ENCODE measurements around the gene HOXC12.

DNA sequence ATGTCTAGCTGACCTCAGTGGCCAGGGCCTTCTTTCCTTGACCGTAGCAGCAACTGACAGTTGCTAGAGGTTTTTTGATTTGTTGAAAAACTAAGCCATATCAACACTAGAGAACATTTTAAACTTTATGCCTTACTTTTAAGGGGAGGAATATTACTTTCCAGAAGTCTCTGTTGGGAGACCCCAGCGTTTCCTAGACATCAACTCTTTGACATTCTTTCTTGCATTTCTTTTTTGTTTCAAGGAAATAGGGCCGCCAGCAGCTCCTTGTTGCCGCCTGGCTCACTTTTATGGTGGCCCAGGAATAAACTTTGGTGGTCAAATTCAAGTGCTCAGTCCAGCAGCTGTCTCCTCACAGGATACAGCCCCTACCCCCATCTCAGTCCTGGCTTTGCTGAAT is 15.7 kb downstream of the HOXC12 start:
- no peak for TF ChIP-seq JUND (IDR thresholded peaks at IDR 0.05)
- TF ChIP-seq, protein P1, sequence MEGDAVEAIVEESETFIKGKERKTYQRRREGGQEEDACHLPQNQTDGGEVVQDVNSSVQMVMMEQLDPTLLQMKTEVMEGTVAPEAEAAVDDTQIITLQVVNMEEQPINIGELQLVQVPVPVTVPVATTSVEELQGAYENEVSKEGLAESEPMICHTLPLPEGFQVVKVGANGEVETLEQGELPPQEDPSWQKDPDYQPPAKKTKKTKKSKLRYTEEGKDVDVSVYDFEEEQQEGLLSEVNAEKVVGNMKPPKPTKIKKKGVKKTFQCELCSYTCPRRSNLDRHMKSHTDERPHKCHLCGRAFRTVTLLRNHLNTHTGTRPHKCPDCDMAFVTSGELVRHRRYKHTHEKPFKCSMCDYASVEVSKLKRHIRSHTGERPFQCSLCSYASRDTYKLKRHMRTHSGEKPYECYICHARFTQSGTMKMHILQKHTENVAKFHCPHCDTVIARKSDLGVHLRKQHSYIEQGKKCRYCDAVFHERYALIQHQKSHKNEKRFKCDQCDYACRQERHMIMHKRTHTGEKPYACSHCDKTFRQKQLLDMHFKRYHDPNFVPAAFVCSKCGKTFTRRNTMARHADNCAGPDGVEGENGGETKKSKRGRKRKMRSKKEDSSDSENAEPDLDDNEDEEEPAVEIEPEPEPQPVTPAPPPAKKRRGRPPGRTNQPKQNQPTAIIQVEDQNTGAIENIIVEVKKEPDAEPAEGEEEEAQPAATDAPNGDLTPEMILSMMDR (IDR thresholded peaks at IDR 0.05; ENCODE audit: low read depth, low read length, missing input control): no peak

All from liver (tissue), 3 donors.